HepG2 (cell line): Measurements from ENCODE around the gene ISCU. TPM values are rescaled to one million over a fixed set of nuclear protein-coding genes. Genes with fewer than 3 reads are reported as not detected.

ENCODE experiments used
- ARNT ChIP-seq: fragments of 450-650 bp; IDR thresholded peaks from 2 replicates; pipeline ENCODE4 v1.6.1; 2017
- CBX2 ChIP-seq, 2 experiments: fragments of 200-600 bp in 1 of 2; sonication (generic); formaldehyde crosslinking in 1 of 2; IDR thresholded peaks; 2 replicates each; pipeline versions ENCODE4 v1.7.0 to v1.8.1; 2018 to 2022; ENCODE audit warnings: low read depth in 2 of 2, low read length in 1 of 2, mild to moderate bottlenecking in 1 of 2, missing genetic modification reagents in 1 of 2
- CC2D1A ChIP-seq: sonication (generic); formaldehyde crosslinking; IDR thresholded peaks from 2 replicates; pipeline ENCODE4 v1.8.1; 2023; ENCODE audit warnings: mild to moderate bottlenecking, missing genetic modification reagents
- CEBPG ChIP-seq: IDR thresholded peaks from 2 replicates; pipeline ENCODE4 v1.6.1; 2016
- FOXA1 ChIP-seq, 2 experiments: fragments of 450-650 bp in 1 of 2; sonication (generic) in 1 of 2; formaldehyde crosslinking in 1 of 2; IDR thresholded peaks; 2 replicates each; pipeline versions ENCODE4 v1.4.0 to v1.6.1; 2016 to 2020; ENCODE audit warnings: missing genetic modification reagents in 1 of 2
- HNRNPK ChIP-seq: fragments of 200-400 bp; formaldehyde crosslinking; IDR thresholded peaks from 2 replicates; pipeline ENCODE4 v1.6.1; 2018; ENCODE audit warnings: low read length, low read depth, moderate library complexity, mild to moderate bottlenecking; ENCODE audit not compliant: poor library complexity, severe bottlenecking
- KAT7 ChIP-seq: IDR thresholded peaks from 2 replicates; pipeline ENCODE4 v1.6.1; 2018; ENCODE audit warnings: borderline replicate concordance, missing compliant biosample characterization
- MTF2 ChIP-seq: sonication (generic); formaldehyde crosslinking; IDR thresholded peaks from 2 replicates; pipeline ENCODE4 v1.5.0; 2020; ENCODE audit warnings: missing genetic modification reagents, borderline replicate concordance
- MZF1 ChIP-seq: sonication (generic); formaldehyde crosslinking; IDR thresholded peaks from 2 replicates; pipeline ENCODE4 v1.8.1; 2023; ENCODE audit warnings: mild to moderate bottlenecking, missing genetic modification reagents, borderline replicate concordance
- SMC3 ChIP-seq: IDR thresholded peaks from 2 replicates; pipeline ENCODE4 v1.6.1; 2011; ENCODE audit warnings: low read length, improper control_type of control experiment
- SNAPC2 ChIP-seq: sonication (generic); formaldehyde crosslinking; IDR thresholded peaks from 2 replicates; pipeline ENCODE4 v1.8.1; 2022; ENCODE audit warnings: mild to moderate bottlenecking, missing genetic modification reagents
- TAF15 ChIP-seq: fragments of 200-400 bp; formaldehyde crosslinking; IDR thresholded peaks from one replicate; pipeline ENCODE4 v1.6.1; 2018; ENCODE audit warnings: mild to moderate bottlenecking, low read depth, low read length; ENCODE audit not compliant: poor library complexity, severe bottlenecking
- THRA ChIP-seq: sonication (generic); formaldehyde crosslinking; IDR thresholded peaks from 2 replicates; pipeline ENCODE4 v1.4.0; 2020; ENCODE audit warnings: missing genetic modification reagents, borderline replicate concordance
- TOE1 ChIP-seq: sonication (generic); formaldehyde crosslinking; IDR thresholded peaks from 2 replicates; pipeline ENCODE4 v1.4.0; 2020; ENCODE audit warnings: mild to moderate bottlenecking, missing genetic modification reagents
- TRIM24 ChIP-seq: sonication (generic); formaldehyde crosslinking; IDR thresholded peaks from 2 replicates; pipeline ENCODE4 v1.8.0; 2022; ENCODE audit warnings: mild to moderate bottlenecking, missing genetic modification reagents
- USF2 ChIP-seq, 2 experiments: sonication (generic) in 1 of 2; formaldehyde crosslinking in 1 of 2; IDR thresholded peaks; 2 replicates each; pipeline versions ENCODE4 v1.5.1 to v1.6.1; 2011 to 2020; ENCODE audit warnings: borderline replicate concordance in 1 of 2, low read depth in 1 of 2, low read length in 1 of 2, mild to moderate bottlenecking in 1 of 2, missing genetic modification reagents in 1 of 2, moderate library complexity in 1 of 2
- ZFP41 ChIP-seq: sonication (generic); formaldehyde crosslinking; IDR thresholded peaks from 2 replicates; pipeline ENCODE4 v1.4.0; 2020; ENCODE audit warnings: mild to moderate bottlenecking, missing genetic modification reagents, borderline replicate concordance
- ZFP90 ChIP-seq: sonication (generic); formaldehyde crosslinking; IDR thresholded peaks from 2 replicates; pipeline ENCODE4 v1.8.0; 2022; ENCODE audit warnings: missing genetic modification reagents, mild to moderate bottlenecking, inconsistent platforms, borderline replicate concordance
- ZNF350 ChIP-seq: sonication (generic); formaldehyde crosslinking; IDR thresholded peaks from 2 replicates; pipeline ENCODE4 v1.4.0; 2020; ENCODE audit warnings: mild to moderate bottlenecking, low read depth, missing genetic modification reagents, borderline replicate concordance
- ZNF44 ChIP-seq: sonication (generic); formaldehyde crosslinking; IDR thresholded peaks from 2 replicates; pipeline ENCODE4 v1.5.1; 2020; ENCODE audit warnings: mild to moderate bottlenecking, missing genetic modification reagents
- ZNF501 ChIP-seq: sonication (generic); formaldehyde crosslinking; IDR thresholded peaks from 2 replicates; pipeline ENCODE4 v1.5.1; 2020; ENCODE audit warnings: mild to moderate bottlenecking, moderate library complexity, missing genetic modification reagents
- ZNF670 ChIP-seq: sonication (generic); formaldehyde crosslinking; IDR thresholded peaks from 2 replicates; pipeline ENCODE4 v1.8.0; 2022; ENCODE audit warnings: mild to moderate bottlenecking, missing genetic modification reagents, borderline replicate concordance
- ZNF713 ChIP-seq: sonication (generic); formaldehyde crosslinking; IDR thresholded peaks from 2 replicates; pipeline ENCODE4 v1.4.0; 2020; ENCODE audit warnings: mild to moderate bottlenecking, missing genetic modification reagents
- polyA plus RNA-seq, 8 experiments: library from polyadenylated mRNA; depleted of rRNA in 3 of 8; stranded (reverse) in 7 of 8; unstranded in 1 of 8; fragments of >200 nt; fragmentation: Illumina TruSeq in 4 of 8; extraction: Trizol in 4 of 8; gene quantifications; 2 replicates each; pipeline versions ENCODE4 v1.2.1 to v1.2.3, GENCODE V29; 2011 to 2016; ENCODE audit warnings: low read depth in 4 of 8, missing spikeins in 1 of 8, mixed read lengths in 1 of 8; ENCODE audit not compliant: insufficient read depth in 1 of 8
- total RNA-seq, 5 experiments: library from RNA; depleted of rRNA; stranded (reverse); fragments of >200 nt; fragmentation: Illumina TruSeq; extraction: Trizol; gene quantifications; 2 replicates each; pipeline ENCODE4 v1.2.3, GENCODE V29; 2016; ENCODE audit warnings: low read depth in 1 of 5
- TF ChIP-seq, protein P1 (sequence below): sonication (generic); formaldehyde crosslinking; IDR thresholded peaks from 2 replicates; pipeline ENCODE4 v1.4.0; 2020; ENCODE audit warnings: mild to moderate bottlenecking, missing genetic modification reagents

Gene ISCU
- total and polyA plus RNA-seq, 2 of the 13 experiments (the other 11 are each of a cell fraction or from before 2014, with no cell fraction given), result 94.4 to 107 TPM

GRCh38 chr12:108562348-108563135, at the start of gene ISCU (continued):
- TF ChIP-seq USF2 (IDR thresholded peaks at IDR 0.05; ENCODE audit: low read depth, low read length) (no peak), USF2 (CRISPR knock-in tag; IDR thresholded peaks at IDR 0.05; ENCODE audit: borderline replicate concordance) (no peak), CC2D1A (CRISPR knock-in tag) (no peak), ZFP41 (CRISPR knock-in tag) (no peak), MTF2 (no peak; the same call in 1 of the 2 replicates), ZNF44 (CRISPR knock-in tag) (no peak), ZNF501 (CRISPR knock-in tag) (peak; percentile 7; the same call in 1 of the 2 replicates), HNRNPK (peak; percentile 22), ARNT (no peak), FOXA1 (IDR thresholded peaks at IDR 0.05) (no peak), FOXA1 (CRISPR knock-in tag; IDR thresholded peaks at IDR 0.05) (no peak), CEBPG (CRISPR knock-in tag) (peak; percentile 31; the same call in 1 of the 2 replicates), ZNF670 (CRISPR knock-in tag) (peak; percentile 79; the same call in 1 of the 2 replicates), TRIM24 (CRISPR knock-in tag) (no peak), SMC3 (no peak), MZF1 (CRISPR knock-in tag) (no peak), CBX2 (IDR thresholded peaks at IDR 0.05; ENCODE audit: low read depth, low read length) (no peak), CBX2 (CRISPR knock-in tag; IDR thresholded peaks at IDR 0.05; ENCODE audit: low read depth) (no peak), SNAPC2 (peak; percentile 94), THRA (CRISPR knock-in tag) (peak; percentile 31), ZFP90 (CRISPR knock-in tag) (peak; percentile 16; the same call in 1 of the 2 replicates), TOE1 (CRISPR knock-in tag) (no peak; the same call in 1 of the 2 replicates), ZNF713 (0 out of 2 replicates have a peak, but pooled peaks have one; percentile 55), KAT7 (CRISPR knock-in tag) (no peak), TAF15 (no peak), ZNF350 (CRISPR knock-in tag) (peak; percentile 56)
- TF ChIP-seq, protein P1, sequence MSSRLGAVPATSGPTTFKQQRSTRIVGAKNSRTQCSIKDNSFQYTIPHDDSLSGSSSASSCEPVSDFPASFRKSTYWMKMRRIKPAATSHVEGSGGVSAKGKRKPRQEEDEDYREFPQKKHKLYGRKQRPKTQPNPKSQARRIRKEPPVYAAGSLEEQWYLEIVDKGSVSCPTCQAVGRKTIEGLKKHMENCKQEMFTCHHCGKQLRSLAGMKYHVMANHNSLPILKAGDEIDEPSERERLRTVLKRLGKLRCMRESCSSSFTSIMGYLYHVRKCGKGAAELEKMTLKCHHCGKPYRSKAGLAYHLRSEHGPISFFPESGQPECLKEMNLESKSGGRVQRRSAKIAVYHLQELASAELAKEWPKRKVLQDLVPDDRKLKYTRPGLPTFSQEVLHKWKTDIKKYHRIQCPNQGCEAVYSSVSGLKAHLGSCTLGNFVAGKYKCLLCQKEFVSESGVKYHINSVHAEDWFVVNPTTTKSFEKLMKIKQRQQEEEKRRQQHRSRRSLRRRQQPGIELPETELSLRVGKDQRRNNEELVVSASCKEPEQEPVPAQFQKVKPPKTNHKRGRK (CRISPR knock-in tag), result 0 out of 2 replicates have a peak, but pooled peaks have one; percentile 24
